Panc1 (cell line): Measurements from ENCODE around the gene STX3. TPM values are rescaled to one million over a fixed set of nuclear protein-coding genes. Genes with fewer than 3 reads are reported as not detected.

ENCODE experiments used
- ATAC-seq: fragments of 200-7000 bp; cut with Tn5 transposase; 2 replicates; pipeline ENCODE4 v1.9.1; 2020; ENCODE audit warnings: mild to moderate bottlenecking, moderate library complexity
- BruUV-seq: library from RNA; stranded (reverse); fragments of 400-500 nt; replicated peaks from 2 replicates; lab custom pipeline; 2021; lab: Mats Ljungman, UMichigan
- CTCF ChIA-PET: fragments of 300-600 bp; sonication (Branson Sonifier 250); formaldehyde crosslinking; loops from one replicate; lab custom pipeline; 2022; ENCODE audit warnings: antibody characterized with exemption; lab: Charles Lee
- POLR2A ChIA-PET: fragments of 300-600 bp; sonication (Branson Sonifier 250); formaldehyde crosslinking; loops from one replicate; lab custom pipeline; 2022; ENCODE audit warnings: antibody characterized with exemption; lab: Charles Lee
- DNase-seq: peaks from one replicate; pipeline ENCODE4 v3.0.0-alpha.2; 2010; ENCODE audit warnings: low read depth, low spot score
- H3K27ac ChIP-seq: 2 replicates; pipeline ENCODE4 v1.5.1; 2011; ENCODE audit warnings: mild to moderate bottlenecking, low read length, inconsistent platforms
- H3K27me3 ChIP-seq: fragments of 200-500 bp; sonication (Bioruptor generic); 2 replicates; pipeline ENCODE4 v1.6.0; 2014; ENCODE audit warnings: low read length, inconsistent platforms; ENCODE audit not compliant: control insufficient read depth, insufficient read depth
- H3K36me3 ChIP-seq: fragments of 200-500 bp; sonication (Bioruptor generic); 2 replicates; pipeline ENCODE4 v1.5.1; 2014; ENCODE audit warnings: inconsistent platforms, mild to moderate bottlenecking, low read length, moderate library complexity; ENCODE audit not compliant: control insufficient read depth, insufficient read depth
- H3K4me1 ChIP-seq: 2 replicates; pipeline ENCODE4 v1.5.1; 2011; ENCODE audit warnings: inconsistent platforms, mild to moderate bottlenecking, low read length, moderate library complexity; ENCODE audit not compliant: control insufficient read depth, insufficient read depth
- H3K4me3 ChIP-seq, 2 experiments: 2 replicates each; pipeline ENCODE4 v1.5.1; 2011 to 2012; ENCODE audit warnings: low read depth in 2 of 2, low read length in 2 of 2, mild to moderate bottlenecking in 2 of 2, inconsistent platforms in 1 of 2, moderate library complexity in 1 of 2
- H3K9me3 ChIP-seq: fragments of 200-500 bp; sonication (Bioruptor generic); 2 replicates; pipeline ENCODE4 v1.5.1; 2014; ENCODE audit warnings: low read depth, mild to moderate bottlenecking, inconsistent platforms, low read length, moderate library complexity; ENCODE audit not compliant: control insufficient read depth, insufficient read depth
- POLR2AphosphoS5 ChIP-seq: IDR thresholded peaks from 2 replicates; pipeline ENCODE4 v1.6.1; 2012; ENCODE audit warnings: mild to moderate bottlenecking, low read depth, low read length, moderate library complexity
- SIN3A ChIP-seq: IDR thresholded peaks from 2 replicates; pipeline ENCODE4 v1.6.1; 2012; ENCODE audit warnings: low read depth, mild to moderate bottlenecking, low read length, moderate library complexity, borderline replicate concordance; ENCODE audit not compliant: insufficient read depth
- TCF7L2 ChIP-seq: IDR thresholded peaks from 2 replicates; pipeline ENCODE4 v1.6.1; 2011; ENCODE audit warnings: mild to moderate bottlenecking, low read depth, low read length, inconsistent platforms
- in situ Hi-C: cut with HindIII; loops from 2 replicates; pipeline ENCODE4 v1.10.0; 2016; ENCODE audit warnings: low sequenced_read_pairs, low pct_unique_long_range_greater_than_20kb
- intact Hi-C: fragments of 100-400 bp; cut with micrococcal nuclease; formaldehyde crosslinking; loops from one replicate; pipeline ENCODE4 v1.10.0; 2022; ENCODE audit not compliant: unreplicated experiment
- total RNA-seq: library from RNA; stranded (reverse); gene quantifications from one replicate; pipeline ENCODE4 v1.2.1, GENCODE V29; 2021; ENCODE audit not compliant: unreplicated experiment
- TF ChIP-seq, protein P1 (sequence below), 2 experiments: IDR thresholded peaks; 2 replicates each; pipeline ENCODE4 v1.6.1; 2011 to 2012; ENCODE audit warnings: low read depth in 2 of 2, control low read depth in 1 of 2, low read length in 1 of 2, mild to moderate bottlenecking in 1 of 2, moderate library complexity in 1 of 2; ENCODE audit not compliant: insufficient read depth in 1 of 2
- TF ChIP-seq, protein P2 (sequence below): fragments of 450-650 bp; IDR thresholded peaks from 2 replicates; pipeline ENCODE4 v1.5.1; 2017; ENCODE audit warnings: mild to moderate bottlenecking

Gene STX3
- total RNA-seq, 1 experiment from 2014 or later = 34.8 TPM

DNA sequence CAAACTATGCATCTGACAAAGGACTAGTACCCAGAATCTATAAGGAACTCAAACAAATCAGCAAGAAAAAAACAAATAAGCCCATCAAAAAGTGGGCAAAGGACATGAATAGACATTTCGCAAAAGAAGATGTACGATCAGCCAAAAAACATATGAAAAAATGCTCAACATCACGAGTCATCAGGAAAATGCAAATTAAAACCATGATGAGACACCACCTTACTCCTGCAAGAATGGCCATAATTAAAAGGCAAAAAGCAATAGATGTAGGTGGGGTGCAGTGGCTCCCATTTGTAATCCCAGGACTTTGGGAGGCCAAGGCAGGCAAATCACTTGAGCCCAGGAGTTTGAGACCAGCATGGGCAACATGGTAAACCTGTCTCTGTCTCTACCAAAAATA is 31.1 kb upstream of the STX3 start:
- Histone ChIP-seq H3K4me1 (no peaks in the 10 kb centered on the region), H3K9me3 (no peaks in the 10 kb centered on the region), H3K27ac (no peak overlapping the region), H3K36me3 (no peaks in the 10 kb centered on the region), H3K4me3 (no peak overlapping the region), H3K27me3 (no peaks in the 10 kb centered on the region; the same call in 1 of the 2 replicates)
- ChIA-PET CTCF (no interaction called here), POLR2A (no interaction called here)
- TF ChIP-seq SIN3A (no peak), POLR2AphosphoS5 (no peak), TCF7L2 (no peak)
- TF ChIP-seq, protein P1, sequence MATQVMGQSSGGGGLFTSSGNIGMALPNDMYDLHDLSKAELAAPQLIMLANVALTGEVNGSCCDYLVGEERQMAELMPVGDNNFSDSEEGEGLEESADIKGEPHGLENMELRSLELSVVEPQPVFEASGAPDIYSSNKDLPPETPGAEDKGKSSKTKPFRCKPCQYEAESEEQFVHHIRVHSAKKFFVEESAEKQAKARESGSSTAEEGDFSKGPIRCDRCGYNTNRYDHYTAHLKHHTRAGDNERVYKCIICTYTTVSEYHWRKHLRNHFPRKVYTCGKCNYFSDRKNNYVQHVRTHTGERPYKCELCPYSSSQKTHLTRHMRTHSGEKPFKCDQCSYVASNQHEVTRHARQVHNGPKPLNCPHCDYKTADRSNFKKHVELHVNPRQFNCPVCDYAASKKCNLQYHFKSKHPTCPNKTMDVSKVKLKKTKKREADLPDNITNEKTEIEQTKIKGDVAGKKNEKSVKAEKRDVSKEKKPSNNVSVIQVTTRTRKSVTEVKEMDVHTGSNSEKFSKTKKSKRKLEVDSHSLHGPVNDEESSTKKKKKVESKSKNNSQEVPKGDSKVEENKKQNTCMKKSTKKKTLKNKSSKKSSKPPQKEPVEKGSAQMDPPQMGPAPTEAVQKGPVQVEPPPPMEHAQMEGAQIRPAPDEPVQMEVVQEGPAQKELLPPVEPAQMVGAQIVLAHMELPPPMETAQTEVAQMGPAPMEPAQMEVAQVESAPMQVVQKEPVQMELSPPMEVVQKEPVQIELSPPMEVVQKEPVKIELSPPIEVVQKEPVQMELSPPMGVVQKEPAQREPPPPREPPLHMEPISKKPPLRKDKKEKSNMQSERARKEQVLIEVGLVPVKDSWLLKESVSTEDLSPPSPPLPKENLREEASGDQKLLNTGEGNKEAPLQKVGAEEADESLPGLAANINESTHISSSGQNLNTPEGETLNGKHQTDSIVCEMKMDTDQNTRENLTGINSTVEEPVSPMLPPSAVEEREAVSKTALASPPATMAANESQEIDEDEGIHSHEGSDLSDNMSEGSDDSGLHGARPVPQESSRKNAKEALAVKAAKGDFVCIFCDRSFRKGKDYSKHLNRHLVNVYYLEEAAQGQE (IDR thresholded peaks at IDR 0.05; ENCODE audit: insufficient read depth in 1 of 2, low read depth in 2 of 2, low read length in 1 of 2) = no peak
- TF ChIP-seq, protein P2, sequence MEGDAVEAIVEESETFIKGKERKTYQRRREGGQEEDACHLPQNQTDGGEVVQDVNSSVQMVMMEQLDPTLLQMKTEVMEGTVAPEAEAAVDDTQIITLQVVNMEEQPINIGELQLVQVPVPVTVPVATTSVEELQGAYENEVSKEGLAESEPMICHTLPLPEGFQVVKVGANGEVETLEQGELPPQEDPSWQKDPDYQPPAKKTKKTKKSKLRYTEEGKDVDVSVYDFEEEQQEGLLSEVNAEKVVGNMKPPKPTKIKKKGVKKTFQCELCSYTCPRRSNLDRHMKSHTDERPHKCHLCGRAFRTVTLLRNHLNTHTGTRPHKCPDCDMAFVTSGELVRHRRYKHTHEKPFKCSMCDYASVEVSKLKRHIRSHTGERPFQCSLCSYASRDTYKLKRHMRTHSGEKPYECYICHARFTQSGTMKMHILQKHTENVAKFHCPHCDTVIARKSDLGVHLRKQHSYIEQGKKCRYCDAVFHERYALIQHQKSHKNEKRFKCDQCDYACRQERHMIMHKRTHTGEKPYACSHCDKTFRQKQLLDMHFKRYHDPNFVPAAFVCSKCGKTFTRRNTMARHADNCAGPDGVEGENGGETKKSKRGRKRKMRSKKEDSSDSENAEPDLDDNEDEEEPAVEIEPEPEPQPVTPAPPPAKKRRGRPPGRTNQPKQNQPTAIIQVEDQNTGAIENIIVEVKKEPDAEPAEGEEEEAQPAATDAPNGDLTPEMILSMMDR = no peak
- intact Hi-C loops = no loop called here
- in situ Hi-C loops = no loop called here
- DNase-seq (no peak), ATAC-seq (no peak)
- no TSS peak for BruUV-seq

DNA sequence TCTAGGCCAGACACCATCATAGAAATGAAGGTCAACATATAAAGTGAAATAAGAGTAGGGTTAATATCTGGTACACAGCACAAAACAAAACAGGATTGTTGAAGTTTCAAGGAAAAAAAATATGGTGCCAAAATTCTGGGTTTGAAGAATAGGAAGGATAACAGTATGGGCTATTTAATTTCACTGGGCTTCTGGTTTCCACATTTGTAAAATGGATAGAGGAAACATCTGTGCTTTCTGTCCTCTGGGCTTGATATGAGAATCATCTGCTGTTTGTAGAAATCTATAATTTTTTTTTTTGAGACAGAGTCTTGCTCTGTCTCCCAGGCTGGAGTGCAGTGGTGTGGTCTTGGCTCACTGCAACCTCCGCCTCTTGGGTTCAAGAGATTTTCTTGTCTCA is 27.8 kb upstream of the STX3 start:
- intact Hi-C loops (no loop called here), in situ Hi-C loops (no loop called here)
- Histone ChIP-seq H3K36me3 (no peaks in the 10 kb centered on the region), H3K27ac (no peak overlapping the region), H3K9me3 (no peaks in the 10 kb centered on the region), H3K27me3 (no peaks in the 10 kb centered on the region; the same call in 1 of the 2 replicates), H3K4me3 (no peak overlapping the region), H3K4me1 (no peaks in the 10 kb centered on the region)
- no peak for TF ChIP-seq TCF7L2
- TF ChIP-seq SIN3A = no peak
- TF ChIP-seq POLR2AphosphoS5 = no peak
- TF ChIP-seq, protein P2 = no peak
- ATAC-seq (no peak), DNase-seq (no peak)
- CTCF ChIA-PET = no interaction called here
- POLR2A ChIA-PET = no interaction called here
- BruUV-seq = no TSS peak
